SH-SY5Y (cell line): ENCODE results near the gene CAPN1.

Experiments used
- GATA2 ChIP-seq: IDR thresholded peaks from 2 replicates; pipeline ENCODE4 v1.6.1; 2011; ENCODE audit warnings: mild to moderate bottlenecking, low read depth, low read length
- GATA3 ChIP-seq: IDR thresholded peaks from 2 replicates; pipeline ENCODE4 v1.6.1; 2011; ENCODE audit warnings: low read depth, mild to moderate bottlenecking, low read length, moderate library complexity

GRCh38 chr11:65134240-65134951 is 47.3 kb upstream of the CAPN1 start, which contains the start of gene SYVN1:
- TF ChIP-seq GATA2 (no peak), GATA3 (no peak)
